Pancreas (tissue), 10 donors: ENCODE results near the gene THSD7B. TPM values are rescaled to one million over a fixed set of nuclear protein-coding genes. Genes with fewer than 3 reads are reported as not detected.

Experiments used
- ATAC-seq, 4 donors: fragments of 200-7000 bp; cut with Tn5 transposase; one replicate each; pipeline versions ENCODE4 v1.8.0 to v1.9.1; 2020; ENCODE audit warnings: mild to moderate bottlenecking in 4 of 4, moderate library complexity in 4 of 4
- DNase-seq, 6 donors: peaks; one replicate each; pipeline ENCODE4 v3.0.0-alpha.2; 2020
- FAIRE-seq: peaks from 2 replicates; lab custom pipeline; 2012; peaks lifted over from hg19 to GRCh38; lab: Jason Lieb, UNC
- H3K27ac ChIP-seq, 4 donors: fragments of 200-600 bp; sonication (generic); 1 replicate in 3 of 4; 2 replicates in 1 of 4; pipeline versions ENCODE4 v1.5.0 to v1.8.0; 2020
- H3K27me3 ChIP-seq, 4 donors: fragments of 200-600 bp; one replicate each; pipeline ENCODE4 v1.8.0; 2021
- H3K36me3 ChIP-seq, 3 donors: fragments of 200-600 bp; sonication (generic) in 1 of 3; one replicate each; pipeline versions ENCODE4 v1.5.0 to v1.8.0; 2020 to 2021
- H3K4me1 ChIP-seq, 3 donors: fragments of 200-600 bp; one replicate each; pipeline ENCODE4 v1.8.0; 2021
- H3K4me3 ChIP-seq, 4 donors: fragments of 200-600 bp; sonication (generic) in 2 of 4; one replicate each; pipeline versions ENCODE4 v1.5.0 to v1.8.0; 2020 to 2021
- H3K9me3 ChIP-seq, 4 donors: fragments of 200-600 bp; one replicate each; pipeline ENCODE4 v1.8.0; 2021
- WGBS, 2 donors: extraction: QIAGEN DNeasy Blood & Tissue Kit; methylation state at CpG; one replicate each; pipeline ENCODE4 v1.1.7; 2013; 5-methylcytosine and 5-hydroxymethylcytosine counted together
- intact Hi-C, 3 donors: fragments of 100-400 bp; cut with DNase I; formaldehyde crosslinking; loops; one replicate each; pipeline versions ENCODE4 v1.11.1 to v1.14.2; 2022
- polyA plus RNA-seq, 2 donors: library from polyadenylated mRNA; stranded (reverse); fragments of 200-250 nt; gene quantifications; one replicate each; pipeline ENCODE4 v1.2.3, GENCODE V29; 2013
- total RNA-seq, 6 donors: library from RNA; stranded (reverse); fragmentation: NEBNext Ultra II Directional in 4 of 6; extraction: Animal tissue kit (Norgen Biotek cat#: 25700) in 4 of 6; gene quantifications; one replicate each; pipeline versions ENCODE4 v1.2.1 to v1.2.4, GENCODE V29; 2021 to 2023
- TF ChIP-seq, protein P1 (sequence below), 4 donors: fragments of 200-600 bp; sonication (generic) in 3 of 4; IDR thresholded peaks; one replicate each; pipeline versions ENCODE4 v1.5.0 to v1.8.0; 2021; ENCODE audit warnings: antibody characterized with exemption in 4 of 4
- donor health status: healthy with polysubstance abuse.
- donor health status: DM: no; HTN: no; CAD: no; lungs with moderate emphysema.
- donor health status: DM: no; HTN: no; CAD: no.
- donor health status: control.
- donor health status: control.
- donor health status: Bipolar disorder and iron deficiency.
- donor health status: DM: yes; HTN: yes; CAD: no.
- donor health status: DM: no; HTN: no; CAD: no.
- donor health status: DM: no; HTN: no; CAD: no.
- donor health status: DM: yes; HTN: yes; CAD: no.

The THSD7B gene
- total and polyA plus RNA-seq, 8 donors, result 0.02 to 0.18 (median 0.07) TPM; not detected in 4

DNA sequence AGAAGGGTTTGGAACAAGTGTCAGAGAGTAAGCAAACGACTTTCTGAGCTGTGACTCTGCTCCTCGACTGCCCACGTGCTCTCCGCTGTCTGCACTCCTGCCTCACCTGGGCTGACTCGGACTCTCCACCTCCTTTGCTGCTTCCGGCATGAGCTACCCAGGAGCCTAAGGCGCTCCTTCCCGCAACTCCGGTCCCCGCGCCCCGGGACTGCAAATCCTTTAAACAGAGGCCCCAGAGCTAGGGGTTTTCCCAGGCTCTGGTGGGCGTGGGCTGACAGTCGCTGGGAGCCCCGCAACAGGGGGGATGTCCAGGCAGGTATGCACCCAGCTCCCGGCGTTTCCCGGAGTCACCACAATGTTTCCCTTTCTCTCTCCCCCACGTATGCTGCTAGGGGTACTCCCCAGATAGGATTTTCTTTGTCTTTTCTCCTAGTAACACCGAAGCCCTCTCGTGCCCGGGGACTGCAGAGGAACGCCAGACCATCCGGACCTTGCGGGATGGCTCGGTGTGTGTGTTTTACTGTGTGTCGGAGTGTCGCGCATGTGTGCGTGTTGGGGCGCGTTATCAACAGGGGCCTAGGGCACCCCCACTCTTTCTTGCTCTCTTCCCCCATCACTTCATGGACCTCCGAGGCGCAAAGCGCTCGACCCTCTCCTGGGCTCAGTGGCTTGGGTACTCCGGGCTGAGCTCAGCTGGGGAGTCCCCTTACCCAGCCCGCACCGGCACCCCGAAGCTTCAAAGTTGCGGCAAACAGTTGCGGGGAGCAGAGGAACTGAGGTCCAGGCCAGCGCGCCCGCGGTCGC lies 691 bp upstream of the THSD7B start:
- ATAC-seq (peak in 3 of 4 donors; percentile 56 to 88 (median 77)), FAIRE-seq (no peak), DNase-seq (peak in 3 of 6 donors; percentile 16 to 61 (median 57))
- H3K27me3 ChIP-seq, result no peaks in the 10 kb centered on the region
- WGBS, 2 donors, result 1% methylated on average over 47 of the region's 47 CpGs
- H3K4me3 ChIP-seq, result peak overlapping the region in 3 of 4 donors; percentile 1 to 55 (median 32)
- peaks cover 0 to 5% (median 0%) of the 10 kb centered on the region in 3 donors for H3K4me1 ChIP-seq
- no peak overlapping the region for H3K27ac ChIP-seq
- TF ChIP-seq, protein P1, sequence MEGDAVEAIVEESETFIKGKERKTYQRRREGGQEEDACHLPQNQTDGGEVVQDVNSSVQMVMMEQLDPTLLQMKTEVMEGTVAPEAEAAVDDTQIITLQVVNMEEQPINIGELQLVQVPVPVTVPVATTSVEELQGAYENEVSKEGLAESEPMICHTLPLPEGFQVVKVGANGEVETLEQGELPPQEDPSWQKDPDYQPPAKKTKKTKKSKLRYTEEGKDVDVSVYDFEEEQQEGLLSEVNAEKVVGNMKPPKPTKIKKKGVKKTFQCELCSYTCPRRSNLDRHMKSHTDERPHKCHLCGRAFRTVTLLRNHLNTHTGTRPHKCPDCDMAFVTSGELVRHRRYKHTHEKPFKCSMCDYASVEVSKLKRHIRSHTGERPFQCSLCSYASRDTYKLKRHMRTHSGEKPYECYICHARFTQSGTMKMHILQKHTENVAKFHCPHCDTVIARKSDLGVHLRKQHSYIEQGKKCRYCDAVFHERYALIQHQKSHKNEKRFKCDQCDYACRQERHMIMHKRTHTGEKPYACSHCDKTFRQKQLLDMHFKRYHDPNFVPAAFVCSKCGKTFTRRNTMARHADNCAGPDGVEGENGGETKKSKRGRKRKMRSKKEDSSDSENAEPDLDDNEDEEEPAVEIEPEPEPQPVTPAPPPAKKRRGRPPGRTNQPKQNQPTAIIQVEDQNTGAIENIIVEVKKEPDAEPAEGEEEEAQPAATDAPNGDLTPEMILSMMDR (IDR thresholded peaks at IDR 0.05), result no peak
- no peaks in the 10 kb centered on the region for H3K36me3 ChIP-seq
- no peaks in the 10 kb centered on the region for H3K9me3 ChIP-seq
- intact Hi-C loops, result no loop called here

DNA sequence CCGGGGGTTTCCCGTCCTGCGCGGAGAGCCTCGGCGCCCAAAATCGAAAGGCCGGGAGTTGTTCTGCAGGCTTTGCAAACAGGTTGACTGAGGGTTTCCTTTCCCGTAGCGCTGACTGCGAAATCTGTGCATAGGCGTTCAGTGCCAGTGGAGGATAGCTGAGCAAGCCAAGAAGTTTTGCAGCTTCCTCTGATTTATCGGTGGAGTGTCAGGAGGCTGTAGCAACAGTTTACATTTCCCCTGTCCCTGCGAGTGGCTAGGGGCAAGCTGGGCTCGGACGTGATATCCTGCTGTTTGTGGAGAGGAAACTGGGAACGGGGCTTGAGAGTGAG lies 694 bp downstream of the THSD7B start:
- DNase-seq, result no peak
- Histone ChIP-seq H3K27ac (no peak overlapping the region), H3K4me1 (peaks cover 0 to 5% (median 0%) of the 10 kb centered on the region in 3 donors), H3K36me3 (no peaks in the 10 kb centered on the region), H3K9me3 (no peaks in the 10 kb centered on the region), H3K27me3 (peaks cover 0 to 3% (median 0%) of the 10 kb centered on the region in 4 donors), H3K4me3 (peak overlapping the region in 3 of 4 donors; percentile 31 to 55 (median 32))
- intact Hi-C loops, result no loop called here
- FAIRE-seq, result no peak
- TF ChIP-seq, protein P1 (IDR thresholded peaks at IDR 0.05), result no peak
- ATAC-seq, result peak in 3 of 4 donors; percentile 17 to 52 (median 37)
- 1% methylated on average over 17 of the region's 17 CpGs for WGBS, 2 donors

DNA sequence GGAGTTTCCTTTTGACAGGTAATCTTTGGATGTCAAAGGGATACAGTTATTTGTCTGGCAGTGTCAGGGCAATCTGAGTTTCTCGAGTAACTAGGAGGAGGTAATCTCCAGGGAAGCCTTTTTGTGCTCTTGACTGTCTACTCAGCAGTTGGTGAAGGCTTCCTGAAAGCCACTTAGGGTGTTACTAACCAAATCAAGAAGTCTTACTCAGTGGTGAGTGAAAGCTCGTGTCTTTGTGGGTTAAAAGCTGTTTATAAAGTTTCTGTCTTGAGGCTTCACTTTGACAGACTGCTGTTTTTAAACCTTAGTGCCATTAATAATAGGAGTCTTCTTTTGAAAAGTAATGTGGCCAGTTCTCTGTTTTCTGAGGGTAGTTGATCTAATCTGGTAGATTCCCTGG lies 1.7 kb downstream of the THSD7B start:
- peaks cover 0 to 3% (median 0%) of the 10 kb centered on the region in 4 donors for H3K27me3 ChIP-seq
- H3K9me3 ChIP-seq, result no peaks in the 10 kb centered on the region
- no peak overlapping the region for H3K27ac ChIP-seq
- peaks cover 0 to 5% (median 0%) of the 10 kb centered on the region in 3 donors for H3K4me1 ChIP-seq
- 13 to 28% methylated on average over 2 of the region's 2 CpGs for WGBS, 2 donors
- ATAC-seq, result no peak
- FAIRE-seq, result no peak
- intact Hi-C loops, result no loop called here
- no peaks in the 10 kb centered on the region for H3K36me3 ChIP-seq
- TF ChIP-seq, protein P1 (IDR thresholded peaks at IDR 0.05), result no peak
- DNase-seq, result no peak
- no peak overlapping the region for H3K4me3 ChIP-seq

DNA sequence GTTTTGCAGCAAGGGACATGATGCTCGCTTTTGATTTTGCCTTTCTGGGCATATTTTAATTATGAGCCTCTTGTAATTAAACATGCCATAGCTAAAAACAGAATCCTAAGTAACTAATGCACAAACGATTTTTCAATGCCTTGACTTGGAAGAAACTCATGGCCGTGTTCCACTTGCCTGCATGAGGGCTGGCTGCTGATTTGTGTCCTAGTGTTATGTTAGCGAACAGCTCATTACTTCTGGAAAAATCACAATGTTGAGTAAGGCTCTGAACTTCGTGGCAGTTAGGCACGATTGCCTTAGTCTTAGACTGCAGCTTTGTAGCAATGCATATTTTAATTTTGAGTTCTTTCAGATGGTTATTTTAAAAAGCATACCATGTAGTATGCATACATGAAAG lies 4.5 kb downstream of the THSD7B start:
- no peak for ATAC-seq
- no peaks in the 10 kb centered on the region for H3K9me3 ChIP-seq
- DNase-seq, result no peak
- H3K4me1 ChIP-seq, result peaks cover 0 to 2% (median 0%) of the 10 kb centered on the region in 3 donors
- no peak overlapping the region for H3K4me3 ChIP-seq
- intact Hi-C loops, result no loop called here
- no peaks in the 10 kb centered on the region for H3K36me3 ChIP-seq
- 52 to 57% methylated on average over 6 of the region's 6 CpGs for WGBS, 2 donors
- no peak overlapping the region for H3K27ac ChIP-seq
- no peak for FAIRE-seq
- peaks cover 0 to 3% (median 0%) of the 10 kb centered on the region in 4 donors for H3K27me3 ChIP-seq
- TF ChIP-seq, protein P1 (IDR thresholded peaks at IDR 0.05), result no peak

DNA sequence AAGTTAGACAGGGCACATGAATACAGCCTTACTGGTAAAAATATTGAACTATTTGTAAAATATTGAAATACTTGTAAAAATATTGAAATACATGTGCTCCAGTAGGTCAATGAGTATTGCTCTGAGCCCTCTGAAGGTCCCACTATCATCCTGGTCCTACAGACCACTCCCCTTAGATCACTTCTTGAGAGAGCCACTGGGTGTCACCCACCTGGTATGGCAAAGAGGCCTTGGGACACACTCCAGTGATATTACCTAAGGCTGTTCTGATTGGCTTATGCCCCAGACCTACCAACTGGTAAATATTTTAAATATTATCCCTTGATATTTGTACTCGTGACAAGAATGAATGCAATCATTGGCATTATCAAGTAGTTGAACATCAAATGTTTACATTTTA lies 5.0 kb downstream of the THSD7B start:
- FAIRE-seq (no peak), DNase-seq (no peak), ATAC-seq (no peak)
- intact Hi-C loops, result no loop called here
- H3K27me3 ChIP-seq, result peaks cover 0 to 3% (median 0%) of the 10 kb centered on the region in 4 donors
- H3K4me1 ChIP-seq, result no peaks in the 10 kb centered on the region
- no peaks in the 10 kb centered on the region for H3K9me3 ChIP-seq
- 27 to 34% methylated on average over 1 of the region's 1 CpG for WGBS, 2 donors
- H3K4me3 ChIP-seq, result no peak overlapping the region
- H3K36me3 ChIP-seq, result no peaks in the 10 kb centered on the region
- TF ChIP-seq, protein P1 (IDR thresholded peaks at IDR 0.05), result no peak
- no peak overlapping the region for H3K27ac ChIP-seq
